Right lobe of liver (tissue), 6 donors: Measurements from ENCODE around the gene FAM89B. TPM values are rescaled to one million over a fixed set of nuclear protein-coding genes. Genes with fewer than 3 reads are reported as not detected.

ENCODE experiments used
- ATAC-seq, 4 donors: fragments of 200-7000 bp; cut with Tn5 transposase; one replicate each; pipeline ENCODE4 v1.9.1; 2020; ENCODE audit warnings: mild to moderate bottlenecking in 4 of 4, moderate library complexity in 4 of 4
- DNase-seq, 3 donors: peaks; one replicate each; pipeline ENCODE4 v3.0.0-alpha.2; 2020
- H3K27ac ChIP-seq, 3 donors: fragments of 200-600 bp; one replicate each; pipeline ENCODE4 v1.8.0; 2022
- H3K27me3 ChIP-seq, 2 donors: fragments of 200-600 bp; one replicate each; pipeline ENCODE4 v1.8.0; 2022
- H3K36me3 ChIP-seq, 4 donors: fragments of 200-600 bp; sonication (generic) in 1 of 4; one replicate each; pipeline versions ENCODE4 v1.5.1 to v1.8.0; 2017 to 2022; ENCODE audit warnings: control low read depth in 1 of 4
- H3K4me1 ChIP-seq, 4 donors: fragments of 200-600 bp; sonication (generic) in 1 of 4; one replicate each; pipeline versions ENCODE4 v1.5.1 to v1.8.0; 2017 to 2022; ENCODE audit warnings: control low read depth in 1 of 4
- H3K4me3 ChIP-seq, 3 donors: fragments of 200-600 bp; one replicate each; pipeline ENCODE4 v1.8.0; 2022
- H3K9me3 ChIP-seq, 4 donors: fragments of 200-600 bp; sonication (generic) in 1 of 4; one replicate each; pipeline versions ENCODE4 v1.5.1 to v1.8.0; 2017 to 2022; ENCODE audit warnings: control low read depth in 1 of 4
- POLR2A ChIP-seq: fragments of 450-650 bp; IDR thresholded peaks from one replicate; pipeline ENCODE4 v1.6.1; 2017; ENCODE audit warnings: antibody characterized with exemption, mild to moderate bottlenecking
- WGBS: methylation state at CpG from one replicate; pipeline ENCODE4 v1.1.6; 2018; ENCODE audit warnings: low coverage, low lambda C conversion rate; ENCODE audit not compliant: insufficient coverage; ENCODE audit errors: missing lambda C conversion rate; 5-methylcytosine and 5-hydroxymethylcytosine counted together
- intact Hi-C, 2 donors: fragments of 100-400 bp; cut with DNase I; formaldehyde crosslinking; loops; one replicate each; pipeline versions ENCODE4 v1.11.2 to v1.14.1; 2022
- total RNA-seq, 6 experiments: library from RNA; depleted of rRNA in 2 of 6; stranded (reverse); fragments of >200 nt in 2 of 6; fragmentation: NEBNext Ultra II Directional in 3 of 6; extraction: Animal tissue kit (Norgen Biotek cat#: 25700) in 3 of 6; gene quantifications; one replicate each; pipeline versions ENCODE4 v1.1.0 to v1.2.4, GENCODE V29; 2016 to 2023
- TF ChIP-seq, protein P1 (sequence below), 4 donors: fragments of 200-600 bp in 3 of 4; fragments of 450-650 bp in 1 of 4; IDR thresholded peaks; one replicate each; pipeline versions ENCODE4 v1.5.1 to v1.8.0; 2016 to 2022; ENCODE audit warnings: antibody characterized with exemption in 4 of 4, mild to moderate bottlenecking in 2 of 4
- donor health status: DM: no; HTN: yes; CAD: no.
- donor health status: DM: no; HTN: no; CAD: no.
- donor health status: DM: no; HTN: no; CAD: no.
- donor health status: DM: no; HTN: yes; CAD: no.
- donor health status: DM: no; HTN: yes; CAD: no.

Gene FAM89B
- total RNA-seq, 6 experiments from 2014 or later: 12.8 to 20.6 (median 14.6) TPM

DNA sequence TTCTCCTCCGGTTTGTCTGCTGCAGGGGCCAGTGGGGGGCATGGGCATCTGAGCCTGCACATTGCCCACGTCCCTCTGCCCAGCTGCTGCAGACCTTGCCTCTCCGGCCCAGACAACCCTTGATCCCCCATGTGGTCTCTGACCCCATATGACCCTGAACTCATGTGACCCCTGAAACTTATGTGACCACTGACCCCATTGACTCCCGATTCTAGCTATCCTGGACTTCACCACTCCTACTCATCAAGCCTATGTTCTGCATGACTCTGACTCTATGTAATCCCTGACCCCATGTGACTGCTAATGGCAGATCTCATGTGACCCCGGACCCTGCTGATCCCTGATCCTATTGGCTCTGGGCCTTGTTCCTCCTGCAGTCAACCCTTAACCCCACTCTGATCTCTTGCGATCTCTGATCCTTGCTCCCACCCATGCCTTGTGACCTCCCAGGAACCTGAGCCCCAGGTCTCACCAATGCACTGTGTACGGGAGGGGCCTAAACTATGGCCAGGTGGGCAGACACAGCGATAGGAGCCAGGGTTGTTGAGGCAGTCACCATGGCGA is 19.9 kb upstream of the FAM89B start:
- peaks cover 0 to 25% (median 4%) of the 10 kb centered on the region in 4 donors for H3K4me1 ChIP-seq
- 80% methylated on average over 3 of the region's 9 CpGs for WGBS
- no peaks in the 10 kb centered on the region for H3K9me3 ChIP-seq
- H3K36me3 ChIP-seq: no peaks in the 10 kb centered on the region
- intact Hi-C loops: no loop called here
- no peak overlapping the region for H3K4me3 ChIP-seq
- no peaks in the 10 kb centered on the region for H3K27me3 ChIP-seq
- DNase-seq: no peak
- no peak for ATAC-seq
- peak overlapping the region in 1 of 3 donors; percentile 91 for H3K27ac ChIP-seq
- TF ChIP-seq, protein P1, sequence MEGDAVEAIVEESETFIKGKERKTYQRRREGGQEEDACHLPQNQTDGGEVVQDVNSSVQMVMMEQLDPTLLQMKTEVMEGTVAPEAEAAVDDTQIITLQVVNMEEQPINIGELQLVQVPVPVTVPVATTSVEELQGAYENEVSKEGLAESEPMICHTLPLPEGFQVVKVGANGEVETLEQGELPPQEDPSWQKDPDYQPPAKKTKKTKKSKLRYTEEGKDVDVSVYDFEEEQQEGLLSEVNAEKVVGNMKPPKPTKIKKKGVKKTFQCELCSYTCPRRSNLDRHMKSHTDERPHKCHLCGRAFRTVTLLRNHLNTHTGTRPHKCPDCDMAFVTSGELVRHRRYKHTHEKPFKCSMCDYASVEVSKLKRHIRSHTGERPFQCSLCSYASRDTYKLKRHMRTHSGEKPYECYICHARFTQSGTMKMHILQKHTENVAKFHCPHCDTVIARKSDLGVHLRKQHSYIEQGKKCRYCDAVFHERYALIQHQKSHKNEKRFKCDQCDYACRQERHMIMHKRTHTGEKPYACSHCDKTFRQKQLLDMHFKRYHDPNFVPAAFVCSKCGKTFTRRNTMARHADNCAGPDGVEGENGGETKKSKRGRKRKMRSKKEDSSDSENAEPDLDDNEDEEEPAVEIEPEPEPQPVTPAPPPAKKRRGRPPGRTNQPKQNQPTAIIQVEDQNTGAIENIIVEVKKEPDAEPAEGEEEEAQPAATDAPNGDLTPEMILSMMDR (IDR thresholded peaks at IDR 0.05): no peak

DNA sequence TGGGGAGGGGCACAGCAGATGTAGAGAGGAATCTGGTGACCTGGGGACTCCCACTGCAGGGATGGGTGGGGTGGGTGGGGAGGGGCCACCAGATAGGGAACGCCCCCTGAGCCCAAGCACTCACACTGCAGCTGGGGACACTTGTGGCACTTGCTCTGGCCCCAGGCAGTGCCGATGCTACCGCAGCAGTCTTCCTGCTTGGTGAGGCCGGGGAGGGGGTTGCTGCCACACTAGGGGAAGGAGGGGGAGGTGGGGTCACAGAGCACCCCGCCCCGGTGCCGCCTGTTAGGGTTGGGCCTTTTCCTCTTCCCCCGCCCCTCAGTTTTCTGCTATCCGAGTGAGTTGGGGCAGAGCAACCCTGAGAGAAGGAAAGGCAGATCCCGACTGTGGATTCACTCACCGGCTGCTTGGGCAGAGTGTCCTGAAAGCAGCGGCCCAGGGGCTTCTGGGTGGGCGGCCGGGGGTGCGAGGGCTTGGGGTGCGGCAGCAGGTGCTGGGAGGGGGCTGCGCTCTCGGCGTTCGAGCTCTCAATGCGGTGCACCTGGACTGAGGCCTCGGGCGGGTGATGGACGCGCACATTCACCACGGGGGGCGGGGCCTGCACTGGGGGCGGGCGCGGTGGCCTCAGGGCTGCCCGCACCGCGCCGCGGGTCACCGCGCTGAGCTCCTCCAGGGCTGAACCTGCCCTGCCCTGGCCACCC is 18.9 kb upstream of the FAM89B start:
- H3K9me3 ChIP-seq: no peaks in the 10 kb centered on the region
- H3K27ac ChIP-seq: no peak overlapping the region
- WGBS: no CpG with 5 or more reads among the region's 37 CpGs
- no peaks in the 10 kb centered on the region for H3K36me3 ChIP-seq
- intact Hi-C loops: no loop called here
- no peak overlapping the region for H3K4me3 ChIP-seq
- DNase-seq (no peak), ATAC-seq (no peak)
- peaks cover 0 to 26% (median 4%) of the 10 kb centered on the region in 4 donors for H3K4me1 ChIP-seq
- no peaks in the 10 kb centered on the region for H3K27me3 ChIP-seq
- TF ChIP-seq, protein P1 (IDR thresholded peaks at IDR 0.05): no peak
- no peak for TF ChIP-seq POLR2A

DNA sequence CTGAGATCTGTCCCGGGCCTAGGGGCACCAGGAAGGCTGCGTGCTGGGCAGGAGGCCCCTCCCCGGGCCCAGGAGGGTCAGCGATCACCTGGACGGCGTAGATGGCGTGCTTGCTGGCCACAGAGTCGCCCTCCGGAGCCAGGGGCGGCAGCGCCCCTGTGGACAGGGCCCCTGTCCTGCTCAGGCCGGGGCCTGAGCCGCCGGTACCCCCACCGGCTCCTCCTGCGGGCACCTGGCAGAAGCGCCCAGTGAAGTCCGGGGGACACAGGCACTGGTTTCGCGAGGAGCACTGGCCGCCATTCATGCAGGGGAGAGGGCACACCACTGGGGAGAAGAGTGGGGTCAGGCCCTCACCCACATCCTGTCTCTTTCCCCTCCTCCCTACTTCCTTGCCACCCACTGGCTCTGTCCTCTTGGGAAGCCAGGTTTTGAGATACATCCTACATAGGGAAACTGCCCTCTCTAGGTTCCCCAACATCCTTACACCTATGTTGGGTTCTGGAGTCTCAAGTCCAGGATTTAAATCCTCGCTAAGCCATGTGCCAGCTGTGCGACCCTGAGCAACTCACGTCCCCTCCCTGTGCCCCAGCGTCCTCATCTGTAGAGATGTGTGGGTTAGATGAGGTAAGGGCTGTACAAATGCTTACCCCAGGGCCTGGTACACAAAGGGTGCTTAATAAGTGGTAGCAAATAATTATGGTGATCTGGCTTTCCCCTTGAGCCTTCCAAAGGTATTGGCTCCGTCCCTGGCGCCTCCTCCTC is 18.1 kb upstream of the FAM89B start:
- 86% methylated on average over 2 of the region's 27 CpGs for WGBS
- Histone ChIP-seq H3K4me3 (no peak overlapping the region), H3K27ac (no peak overlapping the region)

DNA sequence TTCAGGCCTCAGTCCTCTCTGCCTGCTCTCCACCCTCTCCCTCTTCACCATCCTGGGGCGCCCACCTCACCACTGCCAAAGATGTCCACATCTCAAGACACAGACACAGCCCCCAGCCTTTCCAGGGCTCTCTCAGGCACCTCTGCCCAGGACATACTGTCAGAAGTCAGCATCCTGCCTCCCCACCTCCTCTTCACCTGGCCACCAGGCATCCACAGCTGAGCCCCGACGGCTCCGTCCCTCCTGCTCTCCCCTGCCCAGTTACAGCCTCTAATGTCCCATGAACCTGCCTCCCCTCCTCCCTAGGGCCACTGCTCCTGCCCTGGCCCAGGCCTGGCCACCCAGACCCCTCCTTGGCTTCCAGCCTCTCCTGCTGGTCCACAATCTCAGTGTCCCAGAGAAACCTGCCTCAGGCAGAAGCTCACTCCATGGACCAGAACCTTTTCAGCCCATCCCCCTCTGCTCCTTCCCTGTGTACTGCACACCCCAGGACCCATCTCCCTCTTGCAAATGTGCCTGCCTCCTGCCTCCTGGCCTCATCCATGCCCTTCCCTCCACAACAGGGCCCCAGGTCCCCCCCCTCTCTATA is 17.4 kb upstream of the FAM89B start:
- Histone ChIP-seq H3K4me1 (peaks cover 0 to 33% (median 7%) of the 10 kb centered on the region in 4 donors), H3K4me3 (no peak overlapping the region), H3K36me3 (no peaks in the 10 kb centered on the region), H3K9me3 (no peaks in the 10 kb centered on the region), H3K27ac (no peak overlapping the region), H3K27me3 (no peaks in the 10 kb centered on the region)
- intact Hi-C loops: no loop called here
- DNase-seq (no peak), ATAC-seq (no peak)
- WGBS: 80% methylated on average over 3 of the region's 4 CpGs
- TF ChIP-seq, protein P1 (IDR thresholded peaks at IDR 0.05): no peak
- no peak for TF ChIP-seq POLR2A

More for the DNA sequence above, 18.1 kb upstream of the FAM89B start:
- no peak for ATAC-seq
- Histone ChIP-seq H3K9me3 (no peaks in the 10 kb centered on the region), H3K4me1 (peaks cover 0 to 33% (median 7%) of the 10 kb centered on the region in 4 donors), H3K36me3 (no peaks in the 10 kb centered on the region), H3K27me3 (no peaks in the 10 kb centered on the region)
- no peak for DNase-seq
- TF ChIP-seq POLR2A: no peak
- TF ChIP-seq, protein P1 (IDR thresholded peaks at IDR 0.05): no peak
- intact Hi-C loops: no loop called here
